Astrocyte of the cerebellum (primary cell): ENCODE measurements around the gene RPP40.
"Not testable (repeated sequence)": the region's sequence is repeated elsewhere in the genome, so short reads cannot be mapped to it uniquely, and the experiment has no call there.

ENCODE experiments used
- DNase-seq: peaks from one replicate; pipeline ENCODE4 v3.0.0-alpha.2; 2011; ENCODE audit warnings: low read depth
- H3K4me3 ChIP-seq: 2 replicates; pipeline ENCODE4 v1.5.1; 2011; ENCODE audit warnings: mild to moderate bottlenecking, low read depth, low read length, moderate library complexity
- CTCF ChIP-seq: IDR thresholded peaks from 2 replicates; pipeline ENCODE4 v1.5.1; 2012; ENCODE audit warnings: low read length, low read depth, moderate library complexity, mild to moderate bottlenecking; ENCODE audit errors: missing control alignments
- in situ Hi-C: cut with HindIII; loops from 2 replicates; pipeline ENCODE4 v1.10.0; 2017; ENCODE audit warnings: low sequenced_read_pairs

The RPP40 gene

GRCh38 chr6:5044866-5045265, 41.0 kb upstream of the RPP40 start:
- no peak overlapping the region for H3K4me3 ChIP-seq
- no peak for TF ChIP-seq CTCF
- DNase-seq = no peak
- in situ Hi-C loops = no loop called here

- no peak overlapping the region for H3K4me3 ChIP-seq
- no peak for DNase-seq
- no peak for TF ChIP-seq CTCF
- in situ Hi-C loops = no loop called here
These were observed 38.6 kb upstream of the RPP40 start for GRCh38 chr6:5042436-5042835.

GRCh38 chr6:5041955-5042354, 38.1 kb upstream of the RPP40 start:
- in situ Hi-C loops = no loop called here
- TF ChIP-seq CTCF = no peak
- no peak overlapping the region for H3K4me3 ChIP-seq
- DNase-seq = no peak

GRCh38 chr6:5036269-5036668, 32.4 kb upstream of the RPP40 start:
- no peak overlapping the region for H3K4me3 ChIP-seq
- TF ChIP-seq CTCF = no peak
- in situ Hi-C loops = no loop called here
- DNase-seq = no peak

GRCh38 chr6:5034736-5035135, 30.9 kb upstream of the RPP40 start:
- no peak for DNase-seq
- no peak overlapping the region for H3K4me3 ChIP-seq
- in situ Hi-C loops = no loop called here
- no peak for TF ChIP-seq CTCF

GRCh38 chr6:5034328-5034727, 30.5 kb upstream of the RPP40 start:
- in situ Hi-C loops = no loop called here

GRCh38 chr6:5033214-5033904, 29.5 kb upstream of the RPP40 start:
- H3K4me3 ChIP-seq, in situ Hi-C loops, DNase-seq: not testable (repeated sequence)

More at GRCh38 chr6:5034328-5034727, 30.5 kb upstream of the RPP40 start:
- DNase-seq = no peak
- no peak overlapping the region for H3K4me3 ChIP-seq
- TF ChIP-seq CTCF = no peak

GRCh38 chr6:5032706-5033105, 28.9 kb upstream of the RPP40 start:
- H3K4me3 ChIP-seq, in situ Hi-C loops, DNase-seq: not testable (repeated sequence)
